HG02678 (cell line): ENCODE data around the gene RELA.
A peak's percentile ranks its signal among the peaks of the same experiment; 100 is the strongest.
"Not testable (repeated sequence)": the region's sequence is repeated elsewhere in the genome, so short reads cannot be mapped to it uniquely, and the experiment has no call there.

Experiments used
- ATAC-seq: cut with Tn5 transposase; IDR thresholded peaks from one replicate; pipeline ENCODE4 v1.9.1; 2021; ENCODE audit warnings: mild to moderate bottlenecking, moderate library complexity; ENCODE audit not compliant: unreplicated experiment

Gene RELA

GRCh38 chr11:65662799-65663638 lies at the start of gene RELA:
TSS of gene RELA (minus strand) at chr11:65662916. CDS start at chr11:65662832, 84 bp downstream.
- ATAC-seq = peak; percentile 81

GRCh38 chr11:65711785-65712632 lies 49.3 kb upstream of the RELA start, which contains the start of gene KAT5:
TSS of gene KAT5 (plus strand) at chr11:65712252. CDS start at chr11:65712268, 16 bp downstream.
- ATAC-seq = peak; percentile 83

DNA sequence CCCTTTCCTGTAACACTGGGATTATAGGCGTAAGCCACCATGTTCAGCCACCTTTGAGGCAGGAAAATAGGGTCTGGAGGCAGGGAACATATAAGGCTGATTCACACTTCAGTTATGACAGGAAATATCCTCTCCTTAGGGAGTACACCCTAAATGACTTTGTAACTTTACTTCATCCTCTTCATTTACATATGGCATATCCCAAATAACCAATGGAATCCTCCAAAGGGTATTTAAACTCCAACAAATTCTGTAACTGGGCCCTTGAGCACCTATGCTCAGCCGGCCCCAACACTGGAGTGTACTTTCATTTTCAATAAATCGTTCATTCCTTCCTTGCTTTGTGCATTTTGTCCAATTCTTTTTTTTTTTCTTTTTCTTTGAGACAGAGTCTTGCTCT lies 47.7 kb upstream of the RELA start:
- no peak for ATAC-seq

DNA sequence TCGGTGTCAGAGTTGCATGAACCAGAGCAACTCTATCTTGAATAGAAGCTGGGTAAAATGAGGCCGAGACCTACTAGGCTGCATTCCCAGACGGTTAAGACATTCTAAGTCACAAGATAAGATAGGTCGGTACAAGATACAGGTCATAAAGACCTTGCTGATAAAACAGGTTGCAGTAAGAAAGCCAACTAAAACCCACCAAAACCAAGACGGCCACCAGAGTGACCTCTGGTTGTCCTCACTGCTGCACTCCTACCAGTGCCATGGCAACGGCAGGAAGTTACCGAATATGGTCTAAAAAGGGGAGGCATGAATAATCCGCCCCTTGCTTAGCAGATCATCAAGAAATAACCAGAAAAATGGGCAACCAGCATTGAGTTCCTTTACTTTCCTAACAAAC lies 46.9 kb upstream of the RELA start:
- ATAC-seq = no peak

GRCh38 chr11:65708451-65708850 lies 45.7 kb upstream of the RELA start:
- no peak for ATAC-seq

GRCh38 chr11:65707002-65707401 lies 44.3 kb upstream of the RELA start:
- not testable (repeated sequence) for ATAC-seq

- ATAC-seq = not testable (repeated sequence)
These were observed 43.6 kb upstream of the RELA start for GRCh38 chr11:65706303-65706763.

GRCh38 chr11:65703846-65704245 lies 41.1 kb upstream of the RELA start:
- no peak for ATAC-seq

DNA sequence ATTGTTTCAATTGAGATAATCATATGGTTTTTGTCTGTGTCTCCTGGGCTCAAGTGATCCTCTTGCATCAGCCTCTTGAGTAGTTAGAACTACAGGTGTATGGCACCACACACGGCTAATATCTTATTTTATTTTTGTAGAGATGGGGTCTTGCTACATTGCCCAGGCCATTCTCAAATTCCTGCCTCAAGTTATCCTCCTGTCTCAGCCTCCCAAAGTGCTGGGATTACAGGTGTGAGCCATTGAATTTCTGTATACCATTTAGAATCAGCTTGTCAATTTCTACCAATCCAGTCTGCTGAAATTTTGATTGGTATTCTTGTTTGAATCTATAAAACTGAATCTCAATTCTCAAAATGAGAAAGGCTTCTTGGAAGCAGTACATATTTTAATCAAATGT lies 39.0 kb upstream of the RELA start:
- ATAC-seq = no peak

GRCh38 chr11:65700399-65700798 lies 37.7 kb upstream of the RELA start:
- ATAC-seq = no peak

DNA sequence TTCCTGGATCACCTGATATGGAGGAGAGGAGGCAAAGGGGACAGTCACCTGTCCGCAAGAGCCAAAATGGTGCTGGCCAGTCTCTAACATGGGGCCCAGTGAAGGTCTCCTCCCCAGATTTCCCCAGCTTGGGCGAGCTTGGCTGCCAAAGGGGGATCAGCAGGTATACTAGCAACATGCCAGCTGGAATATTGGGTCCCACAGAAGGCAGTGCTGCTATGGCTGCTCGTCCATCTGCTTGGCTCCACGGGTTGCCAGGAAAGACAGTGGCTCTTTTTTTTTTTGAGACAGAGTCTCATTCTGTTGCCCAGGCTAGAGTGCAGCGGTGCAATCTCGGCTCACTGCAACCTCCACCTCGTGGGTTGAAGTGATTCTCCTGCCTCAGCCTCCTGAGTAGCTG lies 36.6 kb upstream of the RELA start:
- ATAC-seq = no peak

- ATAC-seq = no peak
These were observed 35.5 kb upstream of the RELA start for GRCh38 chr11:65698205-65698604.

- ATAC-seq = no peak
These were observed 34.3 kb upstream of the RELA start for GRCh38 chr11:65696802-65697552.

DNA sequence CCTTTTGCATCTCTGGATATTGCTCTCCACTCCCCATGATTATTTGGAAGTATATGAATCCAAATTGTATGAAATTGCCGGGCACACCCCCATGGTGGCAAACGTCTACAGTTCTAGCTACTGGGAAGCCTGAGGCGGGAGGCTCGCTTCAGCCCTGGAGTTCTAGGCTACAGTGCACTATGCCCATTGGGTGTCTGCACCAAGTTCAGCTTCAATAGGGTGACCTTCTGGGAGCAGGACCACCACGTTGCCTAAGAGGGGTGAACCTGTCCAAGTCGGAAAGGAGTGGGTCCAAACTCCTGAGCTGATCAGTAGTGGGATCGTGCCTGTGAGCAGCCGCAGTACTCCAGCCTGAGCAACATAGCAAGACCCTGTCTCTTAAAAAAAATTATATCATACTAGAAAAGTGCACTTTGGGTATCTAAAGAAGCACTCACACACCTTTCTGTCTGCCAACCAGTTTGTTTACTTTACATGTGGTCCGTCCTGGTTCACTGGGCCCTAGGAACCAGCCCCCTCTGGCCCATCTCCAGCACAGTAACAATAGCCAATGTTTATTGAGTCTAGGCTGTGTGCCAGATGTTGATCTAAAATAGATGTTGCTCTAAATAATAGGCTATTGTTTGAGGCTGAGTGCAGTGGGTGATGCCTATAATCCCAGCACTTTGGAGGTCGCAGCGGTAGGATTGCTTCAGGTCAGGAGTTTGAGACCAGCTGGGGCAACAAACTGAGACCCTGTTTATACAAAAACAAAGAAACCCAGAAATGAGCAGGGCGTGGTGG lies 32.9 kb upstream of the RELA start:
- no peak for ATAC-seq

- ATAC-seq = no peak
These were observed 29.7 kb upstream of the RELA start for GRCh38 chr11:65692367-65692766.

- not testable (repeated sequence) for ATAC-seq
These were observed 29.1 kb upstream of the RELA start for GRCh38 chr11:65691847-65692246.

GRCh38 chr11:65685981-65686380 lies 23.3 kb upstream of the RELA start:
- ATAC-seq = no peak

- not testable (repeated sequence) for ATAC-seq
These were observed 20.8 kb upstream of the RELA start for GRCh38 chr11:65683480-65683879.

DNA sequence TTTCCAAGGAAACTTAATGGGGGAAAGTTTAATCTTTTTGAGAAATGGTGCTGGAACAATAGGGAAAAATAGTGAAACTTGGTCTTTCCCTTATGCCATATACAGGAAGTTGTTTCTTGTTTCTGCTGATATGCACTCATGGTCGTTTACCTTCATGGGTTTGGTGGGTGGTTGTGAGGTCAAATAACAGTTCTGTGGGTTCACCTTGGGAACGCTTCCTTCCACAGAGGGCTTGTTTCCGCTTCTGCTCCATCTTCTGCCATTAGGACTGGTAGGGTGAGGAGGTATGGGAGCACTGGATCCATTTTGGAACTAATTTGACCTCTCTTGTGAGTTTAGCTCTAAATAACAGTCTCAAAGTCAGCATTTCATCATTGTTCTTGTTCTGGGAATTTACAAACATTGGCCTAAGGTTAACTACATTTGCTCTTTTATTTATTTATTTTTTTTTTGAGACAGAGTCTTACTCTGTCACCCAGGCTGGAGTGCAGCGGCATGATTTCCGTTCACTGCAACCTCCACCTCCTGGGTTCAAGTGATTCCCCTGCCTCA lies 17.6 kb upstream of the RELA start:
- ATAC-seq = no peak

GRCh38 chr11:65672982-65673381 lies 10.3 kb upstream of the RELA start:
- ATAC-seq = no peak
